Sciatic nerve (tissue), 2 donors: Measurements from ENCODE around the gene SIRPB2. TPM values are rescaled to one million over a fixed set of nuclear protein-coding genes. Genes with fewer than 3 reads are reported as not detected.

Experiments used
- ATAC-seq: fragments of 200-7000 bp; cut with Tn5 transposase; one replicate; pipeline ENCODE4 v1.9.1; 2020; ENCODE audit warnings: mild to moderate bottlenecking, moderate library complexity
- DNase-seq: peaks from one replicate; pipeline ENCODE4 v3.0.0-alpha.2; 2020; ENCODE audit warnings: low spot score
- intact Hi-C: fragments of 100-400 bp; cut with DNase I; formaldehyde crosslinking; loops from one replicate; pipeline ENCODE4 v1.14.2; 2022
- total RNA-seq: library from RNA; stranded (reverse); fragmentation: NEBNext Ultra II Directional; extraction: Animal tissue kit (Norgen Biotek cat#: 25700); gene quantifications from one replicate; pipeline ENCODE4 v1.2.1, GENCODE V29; 2021
- donor health status: DM: no; HTN: no; CAD: no.
- donor health status: DM: no; HTN: no; CAD: no.

The SIRPB2 gene
- total RNA-seq, 1 donor from 2014 or later, result 8.2 TPM

DNA sequence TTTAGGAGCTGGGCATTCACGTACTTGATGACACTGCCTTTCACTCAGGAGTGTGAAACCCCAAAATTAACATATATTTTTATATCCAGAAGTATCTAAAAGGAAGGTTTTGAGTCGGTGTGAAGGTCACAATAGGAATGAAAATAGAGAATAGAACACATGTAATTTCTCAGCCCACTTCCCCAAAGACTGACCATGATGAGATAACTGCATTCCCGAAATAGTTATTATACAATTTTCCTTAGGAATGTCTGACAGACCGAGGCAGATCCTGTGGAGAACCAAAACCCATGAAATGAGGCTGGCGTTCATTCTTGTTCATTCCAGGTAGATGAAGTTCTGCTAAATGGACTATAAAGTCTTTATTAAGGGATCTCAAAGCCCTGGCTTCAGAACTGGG, 34.9 kb downstream of the SIRPB2 start:
- DNase-seq (no peak), ATAC-seq (no peak)
- intact Hi-C loops, result no loop called here

DNA sequence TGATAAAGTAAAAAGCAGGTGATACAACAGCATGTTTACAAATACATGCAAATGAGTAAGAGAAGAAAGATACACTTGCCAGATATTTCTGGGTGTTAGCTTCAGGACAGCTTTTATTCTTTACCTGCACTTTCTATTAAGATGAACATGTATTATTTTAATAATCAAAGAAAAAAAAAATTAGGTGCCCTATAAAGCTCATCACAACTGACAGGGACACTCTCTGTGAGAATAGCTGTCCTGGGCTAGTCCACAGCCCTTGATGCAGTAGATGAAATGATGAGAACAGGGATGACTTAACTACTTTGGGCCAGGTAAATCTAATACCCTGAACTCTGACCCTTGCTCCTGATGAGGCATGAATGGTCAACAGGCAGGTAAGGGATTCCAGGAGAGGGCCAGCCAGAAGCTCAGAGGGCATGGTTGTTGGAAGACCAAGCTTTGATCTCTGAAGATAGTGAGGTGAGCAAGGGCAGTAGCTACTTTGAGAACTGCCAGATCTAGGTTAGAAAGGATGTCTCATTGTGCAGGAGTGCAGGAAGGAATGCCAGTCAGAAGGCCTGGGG, 40.2 kb downstream of the SIRPB2 start:
- intact Hi-C loops, result no loop called here
- DNase-seq (no peak), ATAC-seq (no peak)

- intact Hi-C loops, result loop anchor here (10.0 kb wide), 1 partner anchor 135 kb away; no protein-coding TSS in a partner anchor
- ATAC-seq, result no peak
- DNase-seq, result no peak
Observed at GRCh38 chr20:1449370-1449769, 41.9 kb downstream of the SIRPB2 start.

DNA sequence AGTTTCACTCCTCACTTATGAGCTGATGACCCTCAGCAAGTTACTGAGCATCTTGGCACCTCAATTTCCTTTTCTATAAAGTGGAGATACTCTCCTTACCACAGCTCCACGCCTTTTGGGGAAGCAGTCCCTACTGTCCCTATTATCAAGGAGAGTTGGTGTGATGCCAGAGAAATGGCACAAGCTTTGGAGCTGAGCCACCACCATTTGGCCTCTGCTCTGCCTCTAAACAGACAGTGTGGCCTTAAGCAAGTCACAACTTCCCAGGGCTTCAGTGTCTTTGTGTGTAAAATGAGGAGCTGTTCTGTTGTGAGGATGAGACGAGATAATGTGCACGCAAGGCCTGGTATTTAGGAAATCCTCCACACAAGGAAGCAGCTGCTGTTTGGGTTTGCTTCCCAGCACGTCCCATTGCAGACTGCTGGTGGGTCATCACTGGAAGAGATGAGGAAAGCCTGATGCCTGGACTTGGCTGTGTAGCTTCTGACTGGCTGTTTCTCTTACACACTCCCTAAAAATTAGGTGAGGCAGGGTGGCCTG, 43.1 kb downstream of the SIRPB2 start:
- ATAC-seq, result no peak
- DNase-seq, result no peak
- intact Hi-C loops, result loop anchor here (10.0 kb wide), 1 partner anchor 133 kb away; no protein-coding TSS in a partner anchor

DNA sequence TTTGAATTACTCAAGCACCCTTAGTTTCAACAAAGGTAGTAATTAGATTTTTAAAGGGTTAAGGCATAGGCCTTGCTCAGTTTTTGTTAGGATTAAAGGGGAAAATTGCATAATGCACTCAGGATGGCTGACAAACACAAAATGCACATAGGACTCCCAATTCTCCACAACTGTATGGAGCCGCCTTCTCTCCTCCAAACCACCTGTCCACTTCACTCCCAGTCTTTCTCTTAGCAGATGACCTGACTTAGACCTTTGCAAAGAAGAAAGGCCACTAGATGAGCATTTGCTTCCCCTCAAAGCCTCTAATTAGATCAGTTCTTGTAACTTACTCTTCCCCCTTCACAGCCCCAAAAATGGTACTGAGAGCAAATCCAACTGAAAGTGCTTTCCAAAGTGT, 44.7 kb downstream of the SIRPB2 start:
- no peak for DNase-seq
- ATAC-seq, result no peak
- intact Hi-C loops, result loop anchor here (10.0 kb wide), 1 partner anchor 132 kb away; no protein-coding TSS in a partner anchor

GRCh38 chr20:1443085-1443484, 48.1 kb downstream of the SIRPB2 start:
- ATAC-seq, result no peak
- intact Hi-C loops, result loop anchor here (10.0 kb wide), 1 partner anchor 128 kb away; no protein-coding TSS in a partner anchor
- DNase-seq, result no peak

DNA sequence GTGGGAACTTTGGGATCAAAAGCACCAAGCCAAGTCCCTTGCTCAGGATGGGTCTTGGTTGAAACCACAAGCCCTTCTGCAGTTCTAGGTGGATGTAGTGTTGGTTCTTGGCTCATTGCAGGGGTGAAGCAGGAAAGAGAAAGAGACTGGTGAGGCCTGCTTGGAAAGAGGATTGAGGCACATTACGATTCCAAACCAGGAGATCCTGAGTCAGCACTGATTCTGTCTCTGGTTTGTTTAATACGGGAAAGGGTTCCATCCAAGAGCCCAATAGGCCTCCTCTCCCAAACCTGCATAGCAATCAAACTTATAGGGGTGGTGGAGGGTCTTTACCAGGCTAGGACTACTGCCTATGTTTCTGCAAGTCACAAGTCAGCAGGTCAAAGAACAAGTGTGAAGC, 48.9 kb downstream of the SIRPB2 start:
- intact Hi-C loops, result loop anchor here (10.0 kb wide), 1 partner anchor 128 kb away; no protein-coding TSS in a partner anchor
- DNase-seq, result no peak
- no peak for ATAC-seq

DNA sequence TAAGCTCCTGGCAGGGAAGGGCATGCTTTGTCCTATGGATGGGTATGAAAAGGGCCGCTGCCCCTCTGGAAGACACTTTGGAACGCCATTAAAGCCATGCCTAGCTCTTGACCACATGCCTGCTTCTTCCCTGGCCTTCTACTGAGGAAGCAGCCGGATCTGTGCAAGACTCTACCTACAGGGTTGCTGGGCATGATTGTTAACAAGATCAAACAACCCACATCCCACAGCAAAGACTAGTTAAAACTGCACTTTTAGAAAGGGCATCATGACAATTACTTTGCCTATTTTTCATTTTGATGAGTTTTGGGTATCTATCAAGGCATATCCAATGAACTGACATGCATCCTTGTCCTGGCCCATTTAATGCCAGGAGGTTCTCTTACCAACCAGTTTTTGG, 50.1 kb downstream of the SIRPB2 start:
- intact Hi-C loops, result loop anchor here (10.0 kb wide), 1 partner anchor 126 kb away; no protein-coding TSS in a partner anchor
- DNase-seq (no peak), ATAC-seq (no peak)

GRCh38 chr20:1440024-1440423, 51.2 kb downstream of the SIRPB2 start:
- ATAC-seq, result no peak
- intact Hi-C loops, result loop anchor here (10.0 kb wide), 1 partner anchor 125 kb away; no protein-coding TSS in a partner anchor

GRCh38 chr20:1438361-1438760, 52.9 kb downstream of the SIRPB2 start:
- intact Hi-C loops, result no loop called here
- DNase-seq (no peak), ATAC-seq (no peak)

More at GRCh38 chr20:1440024-1440423, 51.2 kb downstream of the SIRPB2 start:
- DNase-seq, result no peak

DNA sequence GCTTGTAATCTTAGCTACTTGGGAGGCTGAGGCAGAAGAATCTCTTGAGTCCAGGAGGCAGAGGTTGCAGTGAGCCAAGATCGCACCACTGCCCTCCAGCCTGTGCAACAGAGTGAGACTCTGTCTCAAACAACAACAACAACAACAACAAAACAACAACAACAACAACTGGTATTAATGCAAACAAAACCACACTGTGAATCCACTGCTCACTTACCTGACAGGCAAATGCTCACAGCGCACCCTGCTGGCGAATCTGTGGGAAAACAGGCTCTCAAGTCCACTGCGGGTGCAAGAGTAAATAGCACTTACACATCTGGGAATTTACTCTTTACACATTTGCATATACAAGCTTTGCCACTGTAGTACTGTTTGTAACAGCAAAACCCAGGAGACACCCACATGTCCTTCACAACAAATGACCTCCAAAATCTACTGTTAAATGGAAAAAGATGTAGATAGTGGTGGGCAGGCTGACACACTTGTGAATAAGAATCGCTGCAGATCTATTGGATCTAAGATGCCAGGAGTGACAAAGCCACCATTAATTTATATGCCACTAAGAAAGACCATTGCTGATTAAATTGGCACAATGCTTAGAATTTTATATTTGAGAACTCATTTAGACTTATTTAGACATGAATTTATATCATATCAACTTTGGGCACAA, 53.9 kb downstream of the SIRPB2 start:
- ATAC-seq (peak; percentile 64), DNase-seq (peak; percentile 86)
- intact Hi-C loops, result no loop called here

- DNase-seq (no peak), ATAC-seq (no peak)
- intact Hi-C loops, result no loop called here
Observed at GRCh38 chr20:1436263-1436662, 55.0 kb downstream of the SIRPB2 start.

DNA sequence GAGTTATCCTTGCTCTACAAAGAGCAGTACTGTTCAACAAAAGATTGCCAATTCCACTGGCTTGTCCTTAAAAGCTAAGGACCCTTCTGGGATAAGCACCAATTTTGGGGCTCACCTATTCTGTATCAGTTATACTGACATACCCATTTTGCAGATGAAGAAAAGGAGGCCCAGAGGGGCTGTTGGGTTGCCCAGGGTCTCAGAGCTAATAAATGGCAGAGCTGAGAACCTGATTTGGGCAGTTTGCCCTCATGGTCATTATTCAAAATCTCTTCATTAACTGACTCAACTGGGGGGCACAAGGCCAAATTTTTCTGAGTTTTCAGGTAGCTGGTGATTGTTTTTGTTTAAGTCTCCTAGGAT, 55.9 kb downstream of the SIRPB2 start:
- intact Hi-C loops, result no loop called here
- DNase-seq (no peak), ATAC-seq (no peak)

DNA sequence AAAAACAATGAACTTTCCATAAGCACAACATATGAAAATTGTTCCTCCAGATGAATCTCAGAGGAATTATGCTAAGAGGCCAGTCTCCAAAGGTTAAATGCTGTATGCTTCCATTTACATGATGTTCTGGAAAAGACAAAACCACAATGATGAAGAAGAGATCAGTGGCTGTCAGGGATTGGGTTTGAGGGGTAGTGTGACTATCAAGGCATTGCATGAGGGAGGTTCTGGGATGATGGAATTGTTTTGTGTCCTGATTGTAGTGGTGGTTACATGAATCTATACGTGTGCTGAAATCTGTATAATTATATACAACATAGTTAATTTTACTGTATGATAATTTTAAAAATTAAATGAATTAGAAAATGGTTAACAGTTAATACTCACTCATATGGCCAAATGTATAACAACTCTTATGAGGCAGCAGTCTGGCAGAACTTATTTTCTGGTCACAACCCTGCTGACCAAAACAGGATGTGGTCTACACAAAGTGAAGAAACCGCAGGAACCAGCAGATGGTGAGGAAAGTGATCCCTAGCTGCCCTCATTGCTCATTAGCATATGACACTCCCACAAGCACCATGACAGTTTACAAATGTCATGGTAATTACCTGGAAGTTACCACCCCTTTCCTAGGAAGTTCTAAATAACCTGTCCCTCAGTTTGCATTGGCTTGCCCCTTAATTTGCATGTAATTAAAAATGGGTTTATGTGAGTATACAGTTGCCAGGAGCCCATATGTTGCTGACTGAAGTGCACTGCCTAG, 56.5 kb downstream of the SIRPB2 start:
- ATAC-seq, result peak; percentile 68
- intact Hi-C loops, result no loop called here
- no peak for DNase-seq

GRCh38 chr20:1431158-1431557, 60.1 kb downstream of the SIRPB2 start:
- ATAC-seq (no peak), DNase-seq (no peak)
- intact Hi-C loops, result no loop called here

- ATAC-seq (no peak), DNase-seq (no peak)
Observed at GRCh38 chr20:1430004-1430451, 61.2 kb downstream of the SIRPB2 start.

GRCh38 chr20:1429143-1429728, 62.0 kb downstream of the SIRPB2 start:
- intact Hi-C loops, result no loop called here
- ATAC-seq (no peak), DNase-seq (no peak)

More at GRCh38 chr20:1430004-1430451, 61.2 kb downstream of the SIRPB2 start:
- intact Hi-C loops, result no loop called here

DNA sequence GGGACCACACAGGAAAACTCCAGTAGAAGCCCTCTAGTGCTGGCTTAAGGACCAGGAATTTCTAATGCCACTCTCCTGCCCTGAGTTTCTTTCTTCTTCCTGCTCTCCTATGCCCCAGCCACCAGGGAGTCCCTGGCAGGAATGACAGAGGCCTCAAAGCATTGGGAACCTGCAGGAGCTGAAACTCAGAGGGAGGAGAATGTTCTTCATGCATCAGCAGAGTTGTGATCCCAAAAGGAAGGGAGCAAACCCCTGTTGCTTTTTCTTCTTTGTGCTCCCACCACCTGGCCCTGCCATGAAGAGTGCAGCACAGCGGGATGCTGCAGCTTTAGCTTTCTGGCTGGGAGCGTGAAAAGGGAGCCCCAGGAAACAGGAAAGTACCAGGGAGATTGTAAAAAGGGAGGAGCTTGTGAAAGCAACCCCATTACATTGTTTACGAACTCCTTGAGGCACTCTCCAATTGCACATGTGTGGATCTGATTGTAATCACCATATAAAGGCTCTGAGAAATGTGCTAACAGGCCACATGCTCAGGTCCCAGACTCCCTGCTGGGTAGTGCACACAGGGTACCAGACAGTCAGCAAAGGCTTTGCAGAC, 63.7 kb downstream of the SIRPB2 start:
- intact Hi-C loops, result no loop called here
- DNase-seq, result no peak
- ATAC-seq, result no peak
